Measurements from ENCODE around the gene ART1.

GRCh38 chr11:3669128-3669527 lies 24.2 kb downstream of the ART1 start:
- TF ChIP-seq CTCF (conservative IDR thresholded peaks at IDR 0.05; ENCODE audit: low read depth, low read length) (no peak), EZH2 (IDR thresholded peaks at IDR 0.05; ENCODE audit: low read length, unreplicated experiment) (no peak)

All from PC-3 (cell line).